ENCODE measurements around the gene MED27. TPM values are rescaled to one million over a fixed set of nuclear protein-coding genes. Genes with fewer than 3 reads are reported as not detected.

Gene MED27
- total and polyA plus RNA-seq, 2 of the 13 experiments (the other 11 are each of a cell fraction or from before 2014, with no cell fraction given), result 16.9 to 19.0 TPM

DNA sequence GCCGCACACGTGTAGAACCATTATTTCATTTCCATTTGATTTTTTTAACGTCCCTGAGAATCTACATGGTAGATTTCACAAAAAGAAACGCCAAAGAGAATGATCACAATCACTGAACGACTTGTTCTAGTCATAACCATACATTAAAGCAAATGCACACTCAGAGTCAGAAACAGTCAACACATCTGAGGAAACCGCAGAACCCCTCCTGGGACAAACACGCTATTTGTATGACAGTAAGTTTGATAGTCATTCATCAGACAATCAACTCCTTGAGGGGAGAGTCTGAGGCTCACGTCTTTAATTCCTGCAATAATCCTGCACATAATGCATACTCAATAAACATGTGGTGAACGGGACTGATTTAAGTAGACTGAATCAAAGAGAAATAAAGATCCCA is 129.2 kb downstream of the MED27 start:
- no peak for ATAC-seq
- H3K9ac ChIP-seq (ENCODE audit: insufficient read depth, low read depth, low read length), result no peak overlapping the region
- H3K27ac ChIP-seq (ENCODE audit: extremely low read length, insufficient read depth, low read length), result no peak overlapping the region
- ChIA-PET CTCF (ENCODE audit: low intra/inter-chr PET ratio, low total read pairs) (no interaction called here), POLR2A (no interaction called here)
- H3K9me3 ChIP-seq (ENCODE audit: low read length), result no peaks in the 10 kb centered on the region
- H3K4me2 ChIP-seq (ENCODE audit: low read depth, low read length), result no peak overlapping the region
- in situ Hi-C loops (cut with HindIII; ENCODE audit: extremely low pct_ligation_motif_present, low pct_unique_long_range_greater_than_20kb), result no loop called here
- BruUV-seq (replicated peaks), result no TSS peak
- H3K4me1 ChIP-seq (ENCODE audit: insufficient read depth, low read length), result no peaks in the 10 kb centered on the region
- no peak for FAIRE-seq
- H4K20me1 ChIP-seq (ENCODE audit: insufficient read depth, low read length), result no peaks in the 10 kb centered on the region
- WGBS (ENCODE audit: low lambda C conversion rate), result 94% methylated on average over 9 of the region's 9 CpGs
- H3K4me3 ChIP-seq (replicated peaks in 1 of 3; ENCODE audit: insufficient read depth in 1 of 3, low read depth in 2 of 3, low read length in 3 of 3), result no peak overlapping the region
- no peak for DNase-seq (ENCODE audit: low spot score)
- no peaks in the 10 kb centered on the region for H3K36me3 ChIP-seq (replicated peaks in 1 of 2; ENCODE audit: control insufficient read depth in 1 of 2, insufficient read depth in 2 of 2, low read length in 2 of 2)
- TF ChIP-seq ZNF343 (CRISPR knock-in tag; IDR thresholded peaks at IDR 0.05) (no peak), CAMTA2 (CRISPR knock-in tag; IDR thresholded peaks at IDR 0.05; ENCODE audit: borderline replicate concordance) (no peak), ZBTB14 (CRISPR knock-in tag; IDR thresholded peaks at IDR 0.05) (no peak), ZSCAN12 (CRISPR knock-in tag; IDR thresholded peaks at IDR 0.05) (no peak), ZFP1 (CRISPR knock-in tag; IDR thresholded peaks at IDR 0.05) (no peak), SMYD3 (CRISPR knock-in tag; IDR thresholded peaks at IDR 0.05) (no peak), ZFP82 (CRISPR knock-in tag; IDR thresholded peaks at IDR 0.05; ENCODE audit: borderline replicate concordance) (no peak), SP4 (CRISPR knock-in tag; IDR thresholded peaks at IDR 0.05) (no peak), NR2F2 (IDR thresholded peaks at IDR 0.05; ENCODE audit: borderline replicate concordance, low read depth) (no peak)
- TF ChIP-seq, protein P1, sequence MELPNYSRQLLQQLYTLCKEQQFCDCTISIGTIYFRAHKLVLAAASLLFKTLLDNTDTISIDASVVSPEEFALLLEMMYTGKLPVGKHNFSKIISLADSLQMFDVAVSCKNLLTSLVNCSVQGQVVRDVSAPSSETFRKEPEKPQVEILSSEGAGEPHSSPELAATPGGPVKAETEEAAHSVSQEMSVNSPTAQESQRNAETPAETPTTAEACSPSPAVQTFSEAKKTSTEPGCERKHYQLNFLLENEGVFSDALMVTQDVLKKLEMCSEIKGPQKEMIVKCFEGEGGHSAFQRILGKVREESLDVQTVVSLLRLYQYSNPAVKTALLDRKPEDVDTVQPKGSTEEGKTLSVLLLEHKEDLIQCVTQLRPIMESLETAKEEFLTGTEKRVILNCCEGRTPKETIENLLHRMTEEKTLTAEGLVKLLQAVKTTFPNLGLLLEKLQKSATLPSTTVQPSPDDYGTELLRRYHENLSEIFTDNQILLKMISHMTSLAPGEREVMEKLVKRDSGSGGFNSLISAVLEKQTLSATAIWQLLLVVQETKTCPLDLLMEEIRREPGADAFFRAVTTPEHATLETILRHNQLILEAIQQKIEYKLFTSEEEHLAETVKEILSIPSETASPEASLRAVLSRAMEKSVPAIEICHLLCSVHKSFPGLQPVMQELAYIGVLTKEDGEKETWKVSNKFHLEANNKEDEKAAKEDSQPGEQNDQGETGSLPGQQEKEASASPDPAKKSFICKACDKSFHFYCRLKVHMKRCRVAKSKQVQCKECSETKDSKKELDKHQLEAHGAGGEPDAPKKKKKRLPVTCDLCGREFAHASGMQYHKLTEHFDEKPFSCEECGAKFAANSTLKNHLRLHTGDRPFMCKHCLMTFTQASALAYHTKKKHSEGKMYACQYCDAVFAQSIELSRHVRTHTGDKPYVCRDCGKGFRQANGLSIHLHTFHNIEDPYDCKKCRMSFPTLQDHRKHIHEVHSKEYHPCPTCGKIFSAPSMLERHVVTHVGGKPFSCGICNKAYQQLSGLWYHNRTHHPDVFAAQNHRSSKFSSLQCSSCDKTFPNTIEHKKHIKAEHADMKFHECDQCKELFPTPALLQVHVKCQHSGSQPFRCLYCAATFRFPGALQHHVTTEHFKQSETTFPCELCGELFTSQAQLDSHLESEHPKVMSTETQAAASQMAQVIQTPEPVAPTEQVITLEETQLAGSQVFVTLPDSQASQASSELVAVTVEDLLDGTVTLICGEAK (IDR thresholded peaks at IDR 0.05), result no peak
- TF ChIP-seq, protein P1 (CRISPR knock-in tag; IDR thresholded peaks at IDR 0.05), result no peak
- intact Hi-C loops (cut with micrococcal nuclease; ENCODE audit: unreplicated experiment), result no loop called here
- no peaks in the 10 kb centered on the region for H3K79me2 ChIP-seq (ENCODE audit: insufficient read depth, low read length)
- no peak overlapping the region for H2AFZ ChIP-seq (ENCODE audit: low read length)
- no peaks in the 10 kb centered on the region for H3K27me3 ChIP-seq (ENCODE audit: control insufficient read depth in 1 of 2, insufficient read depth in 2 of 2, low read length in 2 of 2)
